COR-L47 (cell line): ENCODE results near the gene GHRH.

Experiments
- DNase-seq: peaks from one replicate; lab custom pipeline; 2025; lab: John Stamatoyannopoulos, UW

Gene GHRH

GRCh38 chr20:37260923-37261322, 691 bp downstream of the GHRH start:
- no peak for DNase-seq

GRCh38 chr20:37259865-37260264, 1.7 kb downstream of the GHRH start:
- no peak for DNase-seq

GRCh38 chr20:37259031-37259430, 2.6 kb downstream of the GHRH start:
- no peak for DNase-seq

- peak; percentile 45 for DNase-seq
Observed at GRCh38 chr20:37257988-37258387, 3.6 kb downstream of the GHRH start.

GRCh38 chr20:37257530-37257929, 4.1 kb downstream of the GHRH start:
- DNase-seq, result no peak

- no peak for DNase-seq
Observed at GRCh38 chr20:37256286-37256685, 5.3 kb downstream of the GHRH start.

- DNase-seq, result no peak
Observed at GRCh38 chr20:37254114-37254878, 7.3 kb downstream of the GHRH start.

- no peak for DNase-seq
Observed at GRCh38 chr20:37253087-37253486, 8.5 kb downstream of the GHRH start.

- no peak for DNase-seq
Observed at GRCh38 chr20:37251825-37252477, 9.7 kb downstream of the GHRH start.

- DNase-seq, result no peak
Observed at GRCh38 chr20:37249304-37249703, 12.3 kb downstream of the GHRH start.

GRCh38 chr20:37247547-37247946, 14.1 kb downstream of the GHRH start:
- DNase-seq, result no peak

GRCh38 chr20:37246736-37247135, 14.9 kb downstream of the GHRH start:
- no peak for DNase-seq

GRCh38 chr20:37245216-37246150, 16.1 kb downstream of the GHRH start:
- peak; percentile 12 for DNase-seq

- no peak for DNase-seq
Observed at GRCh38 chr20:37244572-37244957, 17.0 kb downstream of the GHRH start.

GRCh38 chr20:37243937-37244571, 17.6 kb downstream of the GHRH start:
- DNase-seq, result no peak

- no peak for DNase-seq
Observed at GRCh38 chr20:37243076-37243936, 18.3 kb downstream of the GHRH start.

- no peak for DNase-seq
Observed at GRCh38 chr20:37242503-37242902, 19.1 kb downstream of the GHRH start.

GRCh38 chr20:37240337-37241067, 21.1 kb downstream of the GHRH start:
- DNase-seq, result no peak

- DNase-seq, result no peak
Observed at GRCh38 chr20:37238935-37239451, 22.6 kb downstream of the GHRH start.

- DNase-seq, result no peak
Observed at GRCh38 chr20:37238426-37238825, 23.2 kb downstream of the GHRH start.
